ENCODE data around the gene NKTR. TPM values are rescaled to one million over a fixed set of nuclear protein-coding genes. Genes with fewer than 3 reads are reported as not detected.

NKTR gene
- polyA plus RNA-seq, 3 donors, result 2.6 to 78.5 (median 5.8) TPM

- H3K4me3 ChIP-seq (replicated peaks in 1 of 3; ENCODE audit: low read depth in 2 of 3, low read length in 3 of 3), result no peak overlapping the region
- TF ChIP-seq, protein P1, sequence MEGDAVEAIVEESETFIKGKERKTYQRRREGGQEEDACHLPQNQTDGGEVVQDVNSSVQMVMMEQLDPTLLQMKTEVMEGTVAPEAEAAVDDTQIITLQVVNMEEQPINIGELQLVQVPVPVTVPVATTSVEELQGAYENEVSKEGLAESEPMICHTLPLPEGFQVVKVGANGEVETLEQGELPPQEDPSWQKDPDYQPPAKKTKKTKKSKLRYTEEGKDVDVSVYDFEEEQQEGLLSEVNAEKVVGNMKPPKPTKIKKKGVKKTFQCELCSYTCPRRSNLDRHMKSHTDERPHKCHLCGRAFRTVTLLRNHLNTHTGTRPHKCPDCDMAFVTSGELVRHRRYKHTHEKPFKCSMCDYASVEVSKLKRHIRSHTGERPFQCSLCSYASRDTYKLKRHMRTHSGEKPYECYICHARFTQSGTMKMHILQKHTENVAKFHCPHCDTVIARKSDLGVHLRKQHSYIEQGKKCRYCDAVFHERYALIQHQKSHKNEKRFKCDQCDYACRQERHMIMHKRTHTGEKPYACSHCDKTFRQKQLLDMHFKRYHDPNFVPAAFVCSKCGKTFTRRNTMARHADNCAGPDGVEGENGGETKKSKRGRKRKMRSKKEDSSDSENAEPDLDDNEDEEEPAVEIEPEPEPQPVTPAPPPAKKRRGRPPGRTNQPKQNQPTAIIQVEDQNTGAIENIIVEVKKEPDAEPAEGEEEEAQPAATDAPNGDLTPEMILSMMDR (IDR thresholded peaks at IDR 0.05), result no peak
- intact Hi-C loops (cut with micrococcal nuclease), result no loop called here
- H3K9me3 Mint-ChIP-seq, result peaks cover 2 to 10% (median 3%) of the 10 kb centered on the region in 7 donors
- peaks cover 7% of the 10 kb centered on the region for H3K4me1 Mint-ChIP-seq
- no peak overlapping the region for H3K27ac ChIP-seq (ENCODE audit: low read depth in 1 of 2, low read length in 2 of 2)
- H3K4me1 ChIP-seq (ENCODE audit: control insufficient read depth in 1 of 2, insufficient read depth in 2 of 2, low read length in 2 of 2), result peaks cover 0 to 4% of the 10 kb centered on the region in 2 donors
- no peak overlapping the region for H3K27ac Mint-ChIP-seq
- peaks cover 8% of the 10 kb centered on the region for H4K20me1 ChIP-seq (ENCODE audit: insufficient read depth, low read length)
- peaks cover 2 to 12% (median 4%) of the 10 kb centered on the region in 3 donors for H3K27me3 Mint-ChIP-seq (ENCODE audit: low read depth in 3 of 3)
- peaks cover 16 to 32% of the 10 kb centered on the region in 2 donors for H3K36me3 Mint-ChIP-seq
- no peak overlapping the region for H3K4me3 Mint-ChIP-seq
- peaks cover 4 to 27% of the 10 kb centered on the region in 2 donors for H3K36me3 ChIP-seq (replicated peaks in 1 of 2; ENCODE audit: control insufficient read depth in 1 of 2, insufficient read depth in 2 of 2, low read length in 2 of 2)
- no peak overlapping the region for H3K4me2 ChIP-seq (replicated peaks; ENCODE audit: extremely low read depth, low read length, poor library complexity, severe bottlenecking)
- H2AFZ ChIP-seq (ENCODE audit: insufficient read depth, low read depth, low read length, poor library complexity, severe bottlenecking), result no peak overlapping the region
- H3K79me2 ChIP-seq (ENCODE audit: insufficient read depth, low read length), result no peaks in the 10 kb centered on the region
- no peak overlapping the region for H3K9ac ChIP-seq (ENCODE audit: insufficient read depth, low read length, poor library complexity, severe bottlenecking)
- WGBS (ENCODE audit: insufficient coverage), result 100% methylated on average over 1 of the region's 15 CpGs
- peaks cover 0 to 5% of the 10 kb centered on the region in 2 donors for H3K9me3 ChIP-seq (replicated peaks in 1 of 2; ENCODE audit: control insufficient read depth in 1 of 2, insufficient read depth in 1 of 2, low read length in 2 of 2)
- H3K27me3 ChIP-seq (ENCODE audit: control insufficient read depth in 2 of 2, insufficient read depth in 2 of 2, low read length in 2 of 2), result no peaks in the 10 kb centered on the region
- no peak for DNase-seq
These were observed 64.8 kb downstream of the NKTR start for GRCh38 chr3:42665050-42665878.

GRCh38 chr3:42666022-42666421, 65.5 kb downstream of the NKTR start:
- no peak overlapping the region for H3K4me3 Mint-ChIP-seq
- H3K27me3 Mint-ChIP-seq (ENCODE audit: low read depth in 3 of 3), result peaks cover 1 to 12% (median 4%) of the 10 kb centered on the region in 3 donors
- Histone ChIP-seq H3K4me1 (ENCODE audit: control insufficient read depth in 1 of 2, insufficient read depth in 2 of 2, low read length in 2 of 2) (peaks cover 0 to 4% of the 10 kb centered on the region in 2 donors), H3K9ac (ENCODE audit: insufficient read depth, low read length, poor library complexity, severe bottlenecking) (no peak overlapping the region), H4K20me1 (ENCODE audit: insufficient read depth, low read length) (peaks cover under 1% of the 10 kb centered on the region), H3K4me2 (replicated peaks; ENCODE audit: extremely low read depth, low read length, poor library complexity, severe bottlenecking) (no peak overlapping the region), H3K9me3 (replicated peaks in 1 of 2; ENCODE audit: control insufficient read depth in 1 of 2, insufficient read depth in 1 of 2, low read length in 2 of 2) (peaks cover 0 to 10% of the 10 kb centered on the region in 2 donors), H3K27me3 (ENCODE audit: control insufficient read depth in 2 of 2, insufficient read depth in 2 of 2, low read length in 2 of 2) (no peaks in the 10 kb centered on the region), H2AFZ (ENCODE audit: insufficient read depth, low read depth, low read length, poor library complexity, severe bottlenecking) (no peak overlapping the region), H3K36me3 (replicated peaks in 1 of 2; ENCODE audit: control insufficient read depth in 1 of 2, insufficient read depth in 2 of 2, low read length in 2 of 2) (peaks cover 4 to 19% of the 10 kb centered on the region in 2 donors), H3K4me3 (replicated peaks in 1 of 3; ENCODE audit: low read depth in 2 of 3, low read length in 3 of 3) (no peak overlapping the region), H3K27ac (ENCODE audit: low read depth in 1 of 2, low read length in 2 of 2) (no peak overlapping the region), H3K79me2 (ENCODE audit: insufficient read depth, low read length) (no peaks in the 10 kb centered on the region)
- no peak for DNase-seq
- TF ChIP-seq, protein P1 (IDR thresholded peaks at IDR 0.05), result no peak
- H3K9me3 Mint-ChIP-seq, result peaks cover 2 to 8% (median 5%) of the 10 kb centered on the region in 7 donors
- peaks cover 7% of the 10 kb centered on the region for H3K4me1 Mint-ChIP-seq
- intact Hi-C loops (cut with micrococcal nuclease), result no loop called here
- H3K27ac Mint-ChIP-seq, result no peak overlapping the region
- 92% methylated on average over 2 of the region's 8 CpGs for WGBS (ENCODE audit: insufficient coverage)
- peaks cover 11 to 27% of the 10 kb centered on the region in 2 donors for H3K36me3 Mint-ChIP-seq
